IPS-20b (cell line): ENCODE measurements around the gene CEP85.

Experiments
- H3K27ac ChIP-seq: one replicate; pipeline ENCODE4 v1.5.1; 2013; ENCODE audit warnings: low read length
- H3K27me3 ChIP-seq: 2 replicates; pipeline ENCODE4 v1.6.1; 2013; ENCODE audit warnings: mild to moderate bottlenecking, low read length, inconsistent platforms; ENCODE audit not compliant: insufficient read depth
- H3K36me3 ChIP-seq: 2 replicates; pipeline ENCODE4 v1.6.1; 2013; ENCODE audit warnings: low read depth, mild to moderate bottlenecking, inconsistent platforms, low read length, moderate library complexity; ENCODE audit not compliant: insufficient read depth
- H3K4me1 ChIP-seq: 2 replicates; pipeline ENCODE4 v1.6.1; 2013; ENCODE audit warnings: mild to moderate bottlenecking, control low read depth, inconsistent platforms, low read length, moderate library complexity; ENCODE audit not compliant: insufficient read depth
- H3K4me3 ChIP-seq: 2 replicates; pipeline ENCODE4 v1.5.1; 2013; ENCODE audit warnings: mild to moderate bottlenecking, low read length, inconsistent platforms
- H3K9ac ChIP-seq: 2 replicates; pipeline ENCODE4 v1.6.1; 2013; ENCODE audit warnings: low read depth, mild to moderate bottlenecking, inconsistent platforms, low read length, moderate library complexity
- H3K9me3 ChIP-seq: 2 replicates; pipeline ENCODE4 v1.6.1; 2013; ENCODE audit warnings: mild to moderate bottlenecking, low read depth, low read length, inconsistent platforms; ENCODE audit not compliant: insufficient read depth

CEP85 gene

DNA sequence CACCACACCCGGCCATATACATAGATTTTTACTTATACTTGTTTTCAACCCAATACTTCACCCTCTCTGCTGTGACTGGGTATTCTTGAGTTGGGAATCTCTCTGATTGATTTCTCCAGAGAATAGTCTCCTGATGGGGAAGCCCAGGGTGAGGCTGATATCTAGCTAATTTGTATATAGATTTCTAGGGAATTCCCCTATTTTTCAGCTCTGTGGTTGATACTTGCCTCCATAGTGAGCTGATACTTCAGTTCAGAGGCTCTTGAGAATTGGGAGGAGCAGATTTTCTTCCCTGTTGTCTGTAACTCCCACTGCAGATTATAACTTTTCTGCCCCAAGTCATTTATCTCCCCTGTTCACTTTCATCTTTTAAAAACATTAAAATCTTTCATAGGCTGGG, 31.4 kb downstream of the CEP85 start:
- peaks cover 11% of the 10 kb centered on the region; the same call in 1 of the 2 replicates for H3K9me3 ChIP-seq
- H3K4me1 ChIP-seq: no peaks in the 10 kb centered on the region
- no peak overlapping the region for H3K27ac ChIP-seq
- H3K27me3 ChIP-seq: no peaks in the 10 kb centered on the region
- H3K36me3 ChIP-seq: peaks cover 89% of the 10 kb centered on the region
- H3K9ac ChIP-seq: no peak overlapping the region
- H3K4me3 ChIP-seq: no peak overlapping the region

DNA sequence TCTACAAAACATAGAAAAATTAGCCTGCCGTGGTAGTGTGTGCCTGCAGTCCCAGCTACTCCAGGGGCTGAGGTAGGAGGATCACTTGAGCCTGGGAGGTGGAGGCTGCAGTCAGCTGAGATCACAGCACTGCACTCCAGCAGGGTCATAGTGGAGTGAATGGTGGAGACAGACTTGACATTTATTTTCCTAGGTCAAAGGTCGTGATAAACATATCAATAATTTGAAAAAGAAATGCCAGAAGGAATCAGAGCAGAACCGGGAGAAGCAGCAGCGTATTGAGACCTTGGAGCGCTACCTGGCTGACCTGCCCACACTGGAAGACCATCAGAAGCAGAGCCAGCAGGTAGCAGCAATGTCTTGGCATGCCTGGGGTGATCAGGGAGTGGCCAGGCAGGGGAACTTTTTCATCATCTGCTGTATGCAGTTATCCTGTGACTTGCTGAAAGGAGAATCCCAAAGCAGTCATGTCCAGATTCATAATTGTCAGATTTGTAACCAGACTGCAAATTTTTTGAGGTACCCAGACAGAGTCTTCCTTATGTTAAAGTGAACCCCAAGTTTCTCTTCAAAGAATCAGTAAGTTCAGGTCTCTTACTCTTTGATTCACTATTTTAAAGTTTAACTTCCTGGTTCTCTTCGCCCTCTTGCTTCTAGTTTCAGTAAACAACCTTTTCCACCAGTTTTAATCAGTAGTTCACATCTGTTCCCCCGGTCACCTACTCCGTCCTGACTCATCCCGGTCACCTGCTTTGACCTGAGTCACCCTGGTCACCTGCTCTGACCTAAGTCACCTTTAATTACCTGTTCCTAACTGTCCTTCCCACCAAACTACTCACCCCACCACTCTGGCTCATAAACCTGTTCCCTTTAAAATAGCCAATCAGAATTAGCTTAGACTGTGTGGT, 34.5 kb downstream of the CEP85 start:
- Histone ChIP-seq H3K27me3 (no peaks in the 10 kb centered on the region), H3K9ac (no peak overlapping the region), H3K4me1 (no peaks in the 10 kb centered on the region), H3K27ac (no peak overlapping the region), H3K9me3 (peaks cover 11% of the 10 kb centered on the region; the same call in 1 of the 2 replicates), H3K36me3 (peaks cover 89% of the 10 kb centered on the region), H3K4me3 (no peak overlapping the region)

DNA sequence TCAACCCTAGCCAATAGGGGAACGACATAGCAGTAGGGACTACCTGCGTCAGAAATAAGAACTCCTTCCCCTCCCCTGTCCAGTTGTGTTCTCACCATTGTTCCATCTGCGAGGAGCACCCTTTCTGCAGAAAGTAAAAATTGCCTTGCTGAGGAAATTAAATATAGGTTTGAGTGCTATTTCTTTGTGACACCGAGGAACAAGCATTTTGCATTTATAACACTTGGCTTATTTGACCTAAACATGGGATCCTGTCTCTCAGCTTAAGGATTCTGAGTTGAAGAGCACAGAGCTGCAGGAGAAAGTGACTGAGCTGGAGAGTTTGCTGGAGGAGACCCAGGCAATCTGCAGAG, 35.2 kb downstream of the CEP85 start:
- no peak overlapping the region for H3K4me3 ChIP-seq
- no peaks in the 10 kb centered on the region for H3K27me3 ChIP-seq
- H3K4me1 ChIP-seq: no peaks in the 10 kb centered on the region
- H3K27ac ChIP-seq: no peak overlapping the region
- peaks cover 85% of the 10 kb centered on the region for H3K36me3 ChIP-seq
- H3K9ac ChIP-seq: no peak overlapping the region
- H3K9me3 ChIP-seq: peaks cover 11% of the 10 kb centered on the region; the same call in 1 of the 2 replicates

DNA sequence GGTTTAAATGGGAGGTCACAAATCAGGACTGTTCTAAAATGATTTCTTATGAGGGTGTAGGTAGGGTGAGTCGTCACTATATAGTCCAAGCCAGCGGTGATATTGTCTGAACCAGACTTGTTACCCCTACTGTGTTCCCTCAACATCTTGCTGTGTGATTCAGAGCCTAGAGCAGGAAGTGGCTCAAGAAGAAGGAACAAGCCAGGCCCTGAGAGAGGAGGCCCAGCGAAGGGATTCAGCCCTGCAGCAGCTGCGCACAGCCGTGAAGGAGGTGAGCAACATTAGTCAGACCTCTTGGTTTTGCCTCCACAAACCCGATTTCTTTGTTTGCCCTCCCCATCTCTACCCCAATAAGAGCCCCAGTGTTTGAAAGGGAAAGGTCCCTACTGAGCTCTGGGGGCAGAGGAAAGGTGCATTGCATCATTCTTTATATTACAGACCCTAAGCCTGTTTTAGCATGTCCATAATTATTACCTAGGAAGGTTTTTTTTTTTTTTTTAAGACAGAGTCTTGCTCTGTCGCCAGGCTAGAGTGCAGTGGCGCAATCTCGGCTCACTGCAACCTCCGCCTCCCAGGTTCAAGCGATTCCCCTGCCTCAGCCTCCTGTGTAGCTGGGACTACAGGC, 40.9 kb downstream of the CEP85 start:
- Histone ChIP-seq H3K27ac (no peak overlapping the region), H3K36me3 (peaks cover 80% of the 10 kb centered on the region)

DNA sequence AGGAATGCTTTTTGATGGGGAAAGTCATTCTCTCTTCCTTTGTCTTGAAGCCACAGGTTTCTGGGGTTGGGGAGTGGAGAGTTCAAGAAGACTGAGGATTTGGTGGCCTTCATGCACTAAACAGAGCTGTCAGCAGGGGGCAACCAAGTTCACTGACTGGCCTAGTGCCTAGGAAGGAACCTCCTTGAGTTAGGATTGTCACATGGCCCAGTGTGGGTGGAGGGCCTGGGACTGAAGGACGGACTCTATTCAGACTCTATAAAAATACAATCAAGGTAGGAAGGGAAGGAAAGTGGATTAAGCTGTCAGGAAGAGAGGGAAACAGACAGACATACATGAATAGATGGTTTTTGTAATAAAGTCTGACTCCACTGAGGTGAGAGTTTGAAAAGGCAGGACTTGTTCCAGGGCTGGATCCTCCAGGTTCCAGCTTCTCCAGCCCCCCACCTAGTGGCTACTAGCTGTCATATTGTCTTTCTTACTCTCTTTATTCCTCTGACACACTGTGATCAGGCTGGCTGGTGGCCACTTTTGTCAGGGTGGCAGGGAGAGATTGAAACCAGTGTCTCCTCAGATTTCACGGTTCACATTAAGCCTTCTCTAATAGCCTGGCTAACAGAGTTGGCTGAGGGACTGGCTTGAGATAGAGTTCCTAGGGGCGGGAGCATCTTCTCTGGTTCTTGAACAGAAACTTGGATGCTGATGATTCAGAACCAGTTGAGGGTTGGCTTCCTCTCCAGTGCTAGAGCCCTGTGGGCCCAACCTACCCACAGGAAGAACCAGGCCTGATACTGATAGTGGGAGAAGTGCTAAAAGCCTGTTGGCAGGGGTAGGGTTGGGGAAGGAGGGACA, 41.8 kb downstream of the CEP85 start:
- no peak overlapping the region for H3K27ac ChIP-seq
- no peak overlapping the region for H3K4me3 ChIP-seq
- no peaks in the 10 kb centered on the region for H3K27me3 ChIP-seq
- H3K9me3 ChIP-seq: no peaks in the 10 kb centered on the region
- no peaks in the 10 kb centered on the region; the same call in 1 of the 2 replicates for H3K4me1 ChIP-seq
- H3K36me3 ChIP-seq: peaks cover 71% of the 10 kb centered on the region
- no peak overlapping the region for H3K9ac ChIP-seq

More for the DNA sequence above, 40.9 kb downstream of the CEP85 start:
- Histone ChIP-seq H3K9me3 (no peaks in the 10 kb centered on the region), H3K4me3 (no peak overlapping the region), H3K9ac (no peak overlapping the region), H3K27me3 (no peaks in the 10 kb centered on the region), H3K4me1 (no peaks in the 10 kb centered on the region; the same call in 1 of the 2 replicates)

DNA sequence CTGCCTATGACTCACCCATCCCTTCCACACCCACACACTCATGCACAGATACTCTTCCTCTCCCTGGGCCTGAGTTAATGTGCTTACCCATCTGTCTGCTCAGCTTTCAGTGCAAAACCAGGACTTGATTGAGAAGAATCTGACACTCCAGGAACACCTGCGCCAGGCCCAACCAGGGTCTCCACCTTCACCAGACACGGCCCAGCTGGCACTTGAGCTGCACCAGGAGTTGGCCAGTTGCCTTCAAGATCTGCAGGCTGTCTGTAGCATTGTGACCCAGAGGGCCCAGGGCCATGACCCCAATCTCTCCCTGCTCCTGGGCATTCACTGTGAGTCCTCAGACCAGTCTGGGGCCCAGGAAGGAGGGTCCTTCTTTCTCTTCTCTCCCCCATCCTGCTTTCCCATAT, 42.4 kb downstream of the CEP85 start:
- H3K36me3 ChIP-seq: peaks cover 64% of the 10 kb centered on the region
- no peak overlapping the region for H3K9ac ChIP-seq
- H3K4me1 ChIP-seq: peaks cover 1% of the 10 kb centered on the region
- H3K27ac ChIP-seq: no peak overlapping the region
- no peak overlapping the region for H3K4me3 ChIP-seq
- no peaks in the 10 kb centered on the region for H3K27me3 ChIP-seq
- H3K9me3 ChIP-seq: no peaks in the 10 kb centered on the region

DNA sequence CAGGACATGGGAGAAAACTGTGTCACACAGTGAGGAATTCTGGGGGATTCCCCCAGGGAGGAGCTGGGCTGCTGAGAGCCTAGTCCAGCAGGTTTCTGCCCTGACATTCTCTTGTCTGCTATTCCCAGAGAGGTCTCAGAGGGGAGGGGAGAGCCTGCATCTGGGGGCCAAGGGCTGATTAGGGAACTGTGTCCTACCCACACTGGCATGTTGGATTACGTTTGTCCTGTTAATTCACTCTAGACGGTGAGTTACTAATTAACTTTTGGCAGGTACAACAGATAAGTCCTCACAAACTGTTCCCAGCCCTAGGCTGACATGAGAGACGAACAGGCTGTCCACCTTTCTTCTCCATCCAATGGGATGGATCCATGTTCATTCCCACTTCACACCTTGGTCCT, 43.3 kb downstream of the CEP85 start:
- no peak overlapping the region for H3K9ac ChIP-seq
- H3K9me3 ChIP-seq: no peaks in the 10 kb centered on the region
- no peak overlapping the region for H3K27ac ChIP-seq
- H3K27me3 ChIP-seq: no peaks in the 10 kb centered on the region
- peaks cover 56% of the 10 kb centered on the region for H3K36me3 ChIP-seq
- H3K4me3 ChIP-seq: no peak overlapping the region
- peaks cover 4% of the 10 kb centered on the region for H3K4me1 ChIP-seq

DNA sequence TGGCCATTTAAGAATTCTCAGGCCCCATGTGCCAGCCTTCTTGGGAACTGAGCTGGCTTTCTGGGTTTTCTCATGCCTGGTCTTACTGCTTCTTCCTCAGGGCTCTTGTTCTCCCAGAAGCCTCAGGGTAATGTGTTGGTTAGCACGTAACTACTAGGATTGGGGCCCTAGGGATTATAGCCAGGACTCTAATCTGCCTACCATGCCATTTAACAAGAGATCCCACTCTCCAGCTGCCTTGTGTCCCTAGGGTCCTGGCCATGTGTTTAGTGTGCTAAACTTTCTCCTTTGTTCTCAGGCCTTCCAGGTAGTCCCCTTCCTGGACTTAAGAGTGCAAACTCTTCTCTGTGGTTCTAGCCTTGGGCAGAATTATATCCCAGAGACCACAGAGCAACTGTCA, 43.7 kb downstream of the CEP85 start:
- Histone ChIP-seq H3K36me3 (peaks cover 54% of the 10 kb centered on the region), H3K27ac (no peak overlapping the region), H3K9me3 (no peaks in the 10 kb centered on the region), H3K4me3 (no peak overlapping the region), H3K9ac (no peak overlapping the region), H3K4me1 (peaks cover 4% of the 10 kb centered on the region), H3K27me3 (no peaks in the 10 kb centered on the region)

DNA sequence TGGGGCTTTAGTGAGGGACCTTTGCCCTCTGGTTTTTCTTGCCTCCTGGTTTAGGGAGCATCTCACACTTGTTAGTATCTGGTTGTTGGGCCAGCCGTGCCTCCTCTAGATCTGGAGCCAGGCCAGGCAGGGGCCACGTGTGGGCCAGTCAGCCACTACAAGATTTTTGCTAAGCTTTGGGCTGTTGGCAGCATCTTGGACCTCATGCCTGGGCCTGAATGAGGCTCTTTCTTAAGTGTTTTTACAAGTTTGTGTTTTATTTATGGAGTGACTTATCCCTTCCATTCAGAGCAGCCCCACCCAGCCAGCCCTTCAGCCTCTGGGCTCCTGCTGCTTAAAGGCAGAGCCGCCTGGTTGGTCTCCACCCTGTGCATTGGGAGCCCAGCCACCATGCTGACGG, 44.3 kb downstream of the CEP85 start:
- no peak overlapping the region for H3K4me3 ChIP-seq
- H3K36me3 ChIP-seq: peaks cover 48% of the 10 kb centered on the region
- no peak overlapping the region for H3K27ac ChIP-seq
- no peaks in the 10 kb centered on the region for H3K9me3 ChIP-seq
- no peaks in the 10 kb centered on the region for H3K27me3 ChIP-seq
- no peak overlapping the region for H3K9ac ChIP-seq
- H3K4me1 ChIP-seq: peaks cover 4% of the 10 kb centered on the region

DNA sequence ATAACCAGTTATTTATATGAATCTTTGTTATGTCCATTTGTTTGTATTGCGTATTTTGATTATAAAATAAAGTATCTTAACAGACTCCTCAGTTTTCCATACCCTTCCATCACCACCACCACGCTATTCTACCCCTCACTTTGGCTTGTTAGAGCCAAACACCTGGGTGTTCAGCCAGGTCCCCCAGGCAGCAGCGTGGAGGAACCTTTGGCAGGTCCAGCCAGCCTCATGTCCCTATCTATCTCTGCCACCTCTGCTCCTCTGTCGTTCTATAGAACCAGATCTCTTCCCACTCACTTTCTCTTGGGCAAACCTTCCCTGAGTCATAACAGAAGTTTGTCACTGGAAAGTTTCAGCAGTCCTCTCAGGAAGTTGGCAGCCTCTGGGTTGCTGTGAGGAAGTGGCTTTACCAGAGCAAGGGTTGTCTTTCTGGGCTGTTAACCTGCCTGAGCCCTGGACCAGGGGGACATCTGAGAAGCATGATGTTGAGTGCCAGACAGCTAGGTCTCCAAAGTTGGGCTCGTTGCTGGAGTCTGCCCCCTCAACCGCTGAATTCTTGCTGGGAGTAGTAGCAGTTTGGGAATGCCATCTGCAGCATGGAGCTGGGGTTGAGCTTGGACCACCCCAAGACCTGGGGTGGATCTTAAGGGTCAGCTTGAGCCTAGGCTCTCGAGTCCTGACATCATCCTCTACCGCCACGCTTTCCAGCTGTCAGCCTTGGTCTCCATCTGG, 44.9 kb downstream of the CEP85 start:
- H3K9ac ChIP-seq: peak overlapping the region; percentile 79; the same call in 1 of the 2 replicates
- H3K4me1 ChIP-seq: peaks cover 4% of the 10 kb centered on the region
- H3K27me3 ChIP-seq: no peaks in the 10 kb centered on the region
- H3K9me3 ChIP-seq: no peaks in the 10 kb centered on the region
- H3K27ac ChIP-seq: no peak overlapping the region
- peak overlapping the region; percentile 67 for H3K4me3 ChIP-seq
- H3K36me3 ChIP-seq: peaks cover 45% of the 10 kb centered on the region
